ENCODE data around the gene SLC2A13.
"Not testable (repeated sequence)": the region's sequence is repeated elsewhere in the genome, so short reads cannot be mapped to it uniquely, and the experiment has no call there.

The SLC2A13 gene

DNA sequence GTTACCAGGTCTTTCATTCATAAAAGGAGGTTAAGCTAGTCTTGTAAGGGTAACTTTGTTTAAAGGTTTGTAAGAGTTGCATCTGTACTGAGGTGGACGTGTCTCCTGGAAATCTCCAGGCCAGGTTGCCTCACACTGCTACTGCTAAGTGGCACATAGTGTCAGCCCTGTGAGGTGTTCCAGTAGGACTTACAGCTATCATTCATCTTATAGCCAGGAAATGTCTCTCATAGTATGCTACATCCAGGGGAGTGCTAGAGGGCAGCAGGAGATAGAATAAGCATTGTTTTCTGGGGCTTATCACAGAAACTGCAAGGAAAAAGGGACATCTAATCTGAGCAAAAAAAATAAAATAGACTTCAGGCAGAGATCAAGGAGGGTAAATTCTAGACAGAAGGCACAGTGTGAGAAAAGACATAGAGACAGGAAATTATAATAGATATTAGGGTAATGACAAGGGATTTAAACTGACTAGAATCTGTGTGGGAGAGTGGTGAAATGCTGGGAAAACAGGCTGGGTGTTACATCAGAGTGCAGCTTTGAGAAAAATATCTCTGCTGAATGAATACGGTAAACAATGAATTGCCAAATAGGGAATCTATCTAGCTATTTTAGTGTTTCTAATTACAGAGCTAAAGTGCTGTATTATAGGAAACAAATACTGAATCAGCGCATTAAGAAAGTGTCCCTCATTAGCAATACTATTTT lies 281.2 kb downstream of the SLC2A13 start:
- Histone ChIP-seq H3K4me1 (ENCODE audit: control insufficient read depth, insufficient read depth, low read length) (no peaks in the 10 kb centered on the region), H3K36me3 (ENCODE audit: insufficient read depth, low read length) (no peaks in the 10 kb centered on the region), H3K9ac (ENCODE audit: low read depth, low read length) (no peak overlapping the region), H3K4me2 (ENCODE audit: low read length) (no peak overlapping the region), H3K4me3 (ENCODE audit: low read length) (no peak overlapping the region), H3K27me3 (ENCODE audit: control insufficient read depth, insufficient read depth, low read length) (no peaks in the 10 kb centered on the region), H3K9me3 (replicated peaks; ENCODE audit: low read length) (no peaks in the 10 kb centered on the region)

DNA sequence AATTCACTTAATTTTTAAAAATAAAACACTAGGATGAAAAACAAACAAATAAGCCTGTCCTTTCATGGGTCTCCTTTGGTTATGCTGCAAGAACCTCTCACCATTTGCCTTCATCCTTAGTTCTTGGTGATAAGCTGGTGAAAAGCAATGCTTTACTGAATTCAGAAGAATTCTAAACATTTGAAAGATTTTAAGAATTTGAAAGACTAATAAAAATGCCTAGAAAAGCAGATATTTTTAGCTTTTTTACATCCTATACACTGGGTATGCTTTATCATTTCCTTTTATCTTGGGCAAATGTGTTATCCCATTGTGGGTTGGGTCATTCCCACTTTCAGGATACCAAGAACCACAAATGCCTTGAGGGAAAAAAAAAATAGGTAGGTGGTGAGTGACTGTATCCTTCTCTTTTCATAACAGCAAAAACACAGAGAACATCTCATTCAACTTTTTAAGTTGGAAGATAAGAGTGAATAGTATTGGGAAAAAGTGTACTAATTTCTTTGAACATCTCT lies 289.2 kb downstream of the SLC2A13 start:
- Histone ChIP-seq H3K4me3 (ENCODE audit: low read length) (no peak overlapping the region), H3K9me3 (replicated peaks; ENCODE audit: low read length) (no peaks in the 10 kb centered on the region), H3K36me3 (ENCODE audit: insufficient read depth, low read length) (no peaks in the 10 kb centered on the region), H3K4me1 (ENCODE audit: control insufficient read depth, insufficient read depth, low read length) (no peaks in the 10 kb centered on the region), H3K9ac (ENCODE audit: low read depth, low read length) (no peak overlapping the region), H3K27me3 (ENCODE audit: control insufficient read depth, insufficient read depth, low read length) (no peaks in the 10 kb centered on the region), H3K4me2 (ENCODE audit: low read length) (no peak overlapping the region)

DNA sequence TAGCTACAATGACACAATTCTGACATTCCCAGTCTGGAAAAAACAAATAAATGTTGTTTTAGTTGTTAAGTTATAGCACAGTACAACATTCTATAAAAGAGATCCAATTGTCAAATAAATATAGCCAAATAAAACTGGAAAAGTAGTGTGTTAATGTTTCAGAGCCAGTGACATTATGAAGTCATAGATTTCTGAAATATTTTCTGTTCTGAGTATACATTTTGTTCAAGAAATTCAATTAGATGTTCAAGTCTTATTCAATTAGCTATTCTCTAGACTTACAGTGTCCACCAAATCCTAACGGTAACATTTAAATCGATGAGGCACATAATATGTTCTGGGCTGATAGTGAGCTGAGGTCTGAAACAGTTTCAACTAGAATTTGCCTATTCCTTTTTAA lies 290.1 kb downstream of the SLC2A13 start:
- Histone ChIP-seq H3K36me3 (ENCODE audit: insufficient read depth, low read length) (no peaks in the 10 kb centered on the region), H3K4me1 (ENCODE audit: control insufficient read depth, insufficient read depth, low read length) (no peaks in the 10 kb centered on the region), H3K27me3 (ENCODE audit: control insufficient read depth, insufficient read depth, low read length) (no peaks in the 10 kb centered on the region), H3K4me3 (ENCODE audit: low read length) (no peak overlapping the region), H3K9me3 (replicated peaks; ENCODE audit: low read length) (no peaks in the 10 kb centered on the region), H3K9ac (ENCODE audit: low read depth, low read length) (no peak overlapping the region), H3K4me2 (ENCODE audit: low read length) (no peak overlapping the region)

DNA sequence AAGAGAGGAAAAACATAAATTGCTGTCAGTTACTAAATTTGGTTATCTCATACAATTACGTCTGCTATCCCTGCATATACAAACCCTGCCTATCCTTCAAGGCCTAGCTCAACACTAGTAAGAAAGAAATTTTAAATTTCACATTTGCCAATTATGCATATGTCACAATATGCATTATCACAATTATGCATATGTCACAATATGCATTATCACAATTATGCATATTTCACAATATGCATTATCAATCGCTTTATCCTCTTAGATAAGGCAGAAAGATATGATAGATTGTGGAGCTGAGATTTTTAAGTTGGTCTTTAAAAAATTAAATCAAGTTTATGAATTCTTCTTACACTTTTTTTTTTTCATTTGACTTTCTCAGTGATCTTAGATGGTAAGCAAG lies 291.3 kb downstream of the SLC2A13 start:
- no peak overlapping the region for H3K9ac ChIP-seq (ENCODE audit: low read depth, low read length)
- H3K36me3 ChIP-seq (ENCODE audit: insufficient read depth, low read length): no peaks in the 10 kb centered on the region
- no peak overlapping the region for H3K4me2 ChIP-seq (ENCODE audit: low read length)
- H3K27me3 ChIP-seq (ENCODE audit: control insufficient read depth, insufficient read depth, low read length): no peaks in the 10 kb centered on the region
- no peaks in the 10 kb centered on the region for H3K4me1 ChIP-seq (ENCODE audit: control insufficient read depth, insufficient read depth, low read length)
- H3K4me3 ChIP-seq (ENCODE audit: low read length): no peak overlapping the region
- no peaks in the 10 kb centered on the region for H3K9me3 ChIP-seq (replicated peaks; ENCODE audit: low read length)

DNA sequence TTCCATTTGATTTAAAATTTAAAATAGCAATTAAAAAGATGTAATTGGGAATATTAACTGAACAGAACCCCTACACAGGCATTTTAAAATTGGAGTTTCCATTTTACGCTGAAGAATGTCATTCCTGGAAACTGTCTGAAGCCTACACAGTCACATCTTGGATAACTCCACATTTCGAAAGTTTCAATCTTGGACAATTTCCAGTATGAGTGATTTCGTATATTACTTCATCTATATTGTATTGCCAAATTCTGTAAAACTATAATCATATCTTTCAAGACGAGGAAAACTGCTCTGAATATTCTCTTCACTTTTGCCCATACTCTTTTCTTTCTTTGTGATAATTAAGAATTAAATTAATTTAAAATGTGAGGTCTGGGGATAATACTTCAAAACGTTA lies 292.1 kb downstream of the SLC2A13 start:
- Histone ChIP-seq H3K27me3 (ENCODE audit: control insufficient read depth, insufficient read depth, low read length) (no peaks in the 10 kb centered on the region), H3K9ac (ENCODE audit: low read depth, low read length) (no peak overlapping the region), H3K4me2 (ENCODE audit: low read length) (no peak overlapping the region), H3K9me3 (replicated peaks; ENCODE audit: low read length) (no peaks in the 10 kb centered on the region), H3K4me1 (ENCODE audit: control insufficient read depth, insufficient read depth, low read length) (no peaks in the 10 kb centered on the region), H3K36me3 (ENCODE audit: insufficient read depth, low read length) (no peaks in the 10 kb centered on the region), H3K4me3 (ENCODE audit: low read length) (no peak overlapping the region)

DNA sequence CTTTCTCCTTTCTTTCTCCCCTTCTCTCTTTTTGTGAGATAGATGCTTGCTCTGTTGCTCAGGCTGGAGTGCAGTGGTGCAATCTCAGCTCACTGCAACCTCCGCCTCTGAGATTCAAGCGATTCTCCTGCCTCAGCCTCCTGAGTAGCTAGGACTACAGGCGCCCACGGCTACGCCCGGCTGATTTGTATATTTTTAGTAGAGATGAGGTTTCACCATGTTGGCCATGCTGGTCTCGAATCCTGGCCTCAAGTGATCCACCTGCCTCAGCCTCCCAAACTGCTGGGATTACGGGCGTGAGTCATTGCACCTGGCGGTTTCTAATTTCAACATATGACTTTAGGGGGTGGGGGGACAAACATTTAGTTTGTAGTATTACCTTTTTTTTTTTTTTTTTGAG lies 293.4 kb downstream of the SLC2A13 start:
- not testable (repeated sequence) for H3K4me3 ChIP-seq (ENCODE audit: low read length); H3K27me3 ChIP-seq (ENCODE audit: control insufficient read depth, insufficient read depth, low read length); H3K9me3 ChIP-seq (replicated peaks; ENCODE audit: low read length); H3K4me1 ChIP-seq (ENCODE audit: control insufficient read depth, insufficient read depth, low read length); H3K9ac ChIP-seq (ENCODE audit: low read depth, low read length); H3K36me3 ChIP-seq (ENCODE audit: insufficient read depth, low read length); H3K4me2 ChIP-seq (ENCODE audit: low read length)

DNA sequence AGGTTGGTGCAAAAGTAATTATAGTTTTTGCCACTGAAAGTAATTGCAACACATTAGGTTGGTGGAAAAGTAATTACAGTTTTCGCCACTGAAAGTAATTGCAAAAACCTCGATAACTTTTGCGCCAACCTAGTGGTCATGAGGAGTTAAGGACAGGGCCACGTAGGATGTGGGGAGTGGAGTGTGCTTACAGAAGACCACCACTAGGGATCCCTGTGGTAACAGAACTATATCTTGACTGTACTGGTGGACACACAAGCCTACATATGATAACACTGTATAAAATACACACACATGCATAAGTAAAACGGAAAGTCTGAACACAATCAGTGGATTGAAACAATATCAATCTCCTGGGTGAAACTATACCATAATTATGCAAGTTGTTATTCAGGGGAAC lies 298.8 kb downstream of the SLC2A13 start:
- no peaks in the 10 kb centered on the region for H3K9me3 ChIP-seq (replicated peaks; ENCODE audit: low read length)
- H3K4me1 ChIP-seq (ENCODE audit: control insufficient read depth, insufficient read depth, low read length): no peaks in the 10 kb centered on the region
- no peak overlapping the region for H3K4me2 ChIP-seq (ENCODE audit: low read length)
- no peaks in the 10 kb centered on the region for H3K36me3 ChIP-seq (ENCODE audit: insufficient read depth, low read length)
- H3K27me3 ChIP-seq (ENCODE audit: control insufficient read depth, insufficient read depth, low read length): no peaks in the 10 kb centered on the region
- H3K9ac ChIP-seq (ENCODE audit: low read depth, low read length): no peak overlapping the region
- no peak overlapping the region for H3K4me3 ChIP-seq (ENCODE audit: low read length)

DNA sequence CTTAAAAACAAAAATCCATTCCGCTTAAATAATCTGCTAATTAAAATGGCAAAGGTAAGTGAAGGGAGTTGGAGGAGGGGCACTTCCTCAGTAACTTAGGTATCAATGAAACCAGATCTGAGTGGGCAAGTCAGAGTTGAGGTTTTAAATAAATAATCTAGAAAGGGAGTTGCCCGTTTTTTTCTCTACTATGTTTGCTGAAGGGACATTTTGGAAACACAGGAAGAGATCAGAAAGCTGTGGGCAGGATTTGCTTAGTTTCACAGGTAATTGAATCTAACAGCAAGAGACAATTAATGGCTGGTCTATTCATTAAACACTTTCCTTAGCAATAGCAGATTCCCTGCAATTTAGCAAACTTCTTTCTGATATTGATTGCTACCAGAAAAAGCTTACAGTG lies 300.2 kb downstream of the SLC2A13 start:
- Histone ChIP-seq H3K36me3 (ENCODE audit: insufficient read depth, low read length) (no peaks in the 10 kb centered on the region), H3K4me1 (ENCODE audit: control insufficient read depth, insufficient read depth, low read length) (no peaks in the 10 kb centered on the region), H3K4me3 (ENCODE audit: low read length) (no peak overlapping the region), H3K27me3 (ENCODE audit: control insufficient read depth, insufficient read depth, low read length) (no peaks in the 10 kb centered on the region), H3K9ac (ENCODE audit: low read depth, low read length) (no peak overlapping the region), H3K9me3 (replicated peaks; ENCODE audit: low read length) (no peaks in the 10 kb centered on the region), H3K4me2 (ENCODE audit: low read length) (no peak overlapping the region)

DNA sequence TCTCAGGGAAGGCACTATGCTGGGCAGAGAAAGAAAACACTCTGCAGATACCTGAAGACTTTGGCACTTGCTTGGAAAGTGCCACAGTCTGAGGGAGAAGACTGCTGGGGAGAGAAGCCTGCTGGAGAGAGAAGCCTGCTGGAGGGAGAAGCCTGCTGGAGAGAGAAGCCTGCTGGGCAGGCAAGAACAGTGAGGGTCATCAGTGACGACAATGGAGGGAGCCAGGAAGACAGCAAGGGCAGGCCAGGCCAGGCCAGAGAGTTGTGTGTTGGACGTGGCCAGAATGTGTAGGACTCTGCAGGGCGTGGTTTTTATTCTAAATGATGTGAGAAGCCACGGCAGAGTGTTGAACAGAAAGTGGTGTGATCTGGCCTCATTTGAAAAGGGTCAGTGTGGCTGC lies 301.0 kb downstream of the SLC2A13 start:
- Histone ChIP-seq H3K4me2 (ENCODE audit: low read length) (no peak overlapping the region), H3K4me1 (ENCODE audit: control insufficient read depth, insufficient read depth, low read length) (no peaks in the 10 kb centered on the region), H3K9ac (ENCODE audit: low read depth, low read length) (no peak overlapping the region), H3K4me3 (ENCODE audit: low read length) (no peak overlapping the region), H3K36me3 (ENCODE audit: insufficient read depth, low read length) (no peaks in the 10 kb centered on the region), H3K27me3 (ENCODE audit: control insufficient read depth, insufficient read depth, low read length) (no peaks in the 10 kb centered on the region), H3K9me3 (replicated peaks; ENCODE audit: low read length) (no peaks in the 10 kb centered on the region)

DNA sequence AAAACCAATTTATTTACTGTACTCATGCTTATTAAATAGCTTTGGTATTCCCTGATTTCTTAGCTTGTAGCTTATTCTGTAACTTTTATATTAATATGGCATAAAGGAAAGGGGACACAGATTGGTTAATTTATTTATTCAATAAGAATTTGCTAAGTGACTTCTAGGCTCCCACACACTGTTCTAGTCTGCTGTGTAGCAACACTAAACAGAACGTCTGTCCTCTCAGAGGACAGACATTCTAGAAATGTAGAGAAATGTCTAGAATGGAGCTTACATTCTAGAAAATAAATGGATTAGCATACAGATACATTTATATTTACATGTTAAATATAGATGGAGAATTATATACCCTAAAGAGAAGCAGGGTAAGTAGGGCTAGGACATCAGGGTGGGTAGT lies 301.4 kb downstream of the SLC2A13 start:
- Histone ChIP-seq H3K4me3 (ENCODE audit: low read length) (no peak overlapping the region), H3K4me2 (ENCODE audit: low read length) (no peak overlapping the region), H3K36me3 (ENCODE audit: insufficient read depth, low read length) (no peaks in the 10 kb centered on the region), H3K9ac (ENCODE audit: low read depth, low read length) (no peak overlapping the region), H3K4me1 (ENCODE audit: control insufficient read depth, insufficient read depth, low read length) (no peaks in the 10 kb centered on the region), H3K9me3 (replicated peaks; ENCODE audit: low read length) (no peaks in the 10 kb centered on the region), H3K27me3 (ENCODE audit: control insufficient read depth, insufficient read depth, low read length) (no peaks in the 10 kb centered on the region)

DNA sequence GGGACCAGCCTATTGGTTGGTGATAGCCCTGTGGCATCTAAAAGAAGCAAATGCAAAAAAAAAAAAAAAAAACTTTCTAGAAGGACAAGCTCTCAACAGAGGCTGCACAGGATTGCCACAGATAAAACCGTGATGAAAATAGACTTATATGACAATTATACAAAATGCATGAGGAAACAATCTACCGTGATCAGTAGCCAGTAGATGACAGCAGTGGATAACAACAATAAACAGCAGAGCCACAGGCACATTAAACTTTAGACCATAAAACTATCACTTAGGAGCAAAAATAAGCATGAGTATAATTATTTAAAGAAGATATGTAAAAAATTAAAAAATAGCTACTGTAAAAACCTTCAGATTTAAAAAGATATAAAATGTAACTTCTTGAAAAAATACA lies 302.7 kb downstream of the SLC2A13 start:
- no peaks in the 10 kb centered on the region for H3K27me3 ChIP-seq (ENCODE audit: control insufficient read depth, insufficient read depth, low read length)
- no peaks in the 10 kb centered on the region for H3K9me3 ChIP-seq (replicated peaks; ENCODE audit: low read length)
- H3K36me3 ChIP-seq (ENCODE audit: insufficient read depth, low read length): no peaks in the 10 kb centered on the region
- no peak overlapping the region for H3K4me3 ChIP-seq (ENCODE audit: low read length)
- no peak overlapping the region for H3K9ac ChIP-seq (ENCODE audit: low read depth, low read length)
- H3K4me1 ChIP-seq (ENCODE audit: control insufficient read depth, insufficient read depth, low read length): no peaks in the 10 kb centered on the region
- H3K4me2 ChIP-seq (ENCODE audit: low read length): no peak overlapping the region

DNA sequence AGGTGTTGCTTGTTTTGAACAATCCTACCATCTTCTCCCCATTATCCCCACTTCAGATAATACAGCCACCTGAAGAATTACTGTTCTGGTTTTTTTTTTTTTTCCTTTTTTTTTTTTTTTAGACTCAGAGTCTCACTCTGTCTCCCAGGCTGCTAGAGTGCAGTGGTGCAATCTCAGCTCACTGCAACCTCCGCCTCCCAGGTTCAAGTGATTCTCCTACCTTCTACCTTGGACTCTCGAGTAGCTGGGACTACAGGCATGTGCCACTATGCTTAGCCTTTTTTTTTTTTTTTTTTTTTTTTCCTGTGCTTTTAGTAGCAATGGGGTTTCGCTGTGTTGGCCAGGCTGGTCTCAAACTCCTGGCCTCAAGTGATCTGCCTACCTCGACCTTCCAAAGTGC lies 306.9 kb downstream of the SLC2A13 start:
- H3K4me3 ChIP-seq (ENCODE audit: low read length): no peak overlapping the region
- H3K4me2 ChIP-seq (ENCODE audit: low read length): no peak overlapping the region
- H3K9me3 ChIP-seq (replicated peaks; ENCODE audit: low read length): no peaks in the 10 kb centered on the region
- H3K4me1 ChIP-seq (ENCODE audit: control insufficient read depth, insufficient read depth, low read length): no peaks in the 10 kb centered on the region
- no peak overlapping the region for H3K9ac ChIP-seq (ENCODE audit: low read depth, low read length)
- H3K36me3 ChIP-seq (ENCODE audit: insufficient read depth, low read length): no peaks in the 10 kb centered on the region
- H3K27me3 ChIP-seq (ENCODE audit: control insufficient read depth, insufficient read depth, low read length): no peaks in the 10 kb centered on the region

Measured in skeletal muscle satellite cell (primary cell).